Astrocyte (in vitro differentiated cells and primary cell): Measurements from ENCODE around the gene P2RX1.

Source experiments
- EZH2 ChIP-seq: IDR thresholded peaks from 2 replicates; pipeline ENCODE4 v1.6.1; 2012; ENCODE audit warnings: mild to moderate bottlenecking, low read length, inconsistent platforms; ENCODE audit not compliant: insufficient read depth
- TF ChIP-seq, protein P1 (sequence below): IDR thresholded peaks from 2 replicates; pipeline ENCODE4 v1.5.1; 2011; ENCODE audit warnings: low read depth, mild to moderate bottlenecking, inconsistent platforms, low read length, moderate library complexity; ENCODE audit not compliant: insufficient read depth

DNA sequence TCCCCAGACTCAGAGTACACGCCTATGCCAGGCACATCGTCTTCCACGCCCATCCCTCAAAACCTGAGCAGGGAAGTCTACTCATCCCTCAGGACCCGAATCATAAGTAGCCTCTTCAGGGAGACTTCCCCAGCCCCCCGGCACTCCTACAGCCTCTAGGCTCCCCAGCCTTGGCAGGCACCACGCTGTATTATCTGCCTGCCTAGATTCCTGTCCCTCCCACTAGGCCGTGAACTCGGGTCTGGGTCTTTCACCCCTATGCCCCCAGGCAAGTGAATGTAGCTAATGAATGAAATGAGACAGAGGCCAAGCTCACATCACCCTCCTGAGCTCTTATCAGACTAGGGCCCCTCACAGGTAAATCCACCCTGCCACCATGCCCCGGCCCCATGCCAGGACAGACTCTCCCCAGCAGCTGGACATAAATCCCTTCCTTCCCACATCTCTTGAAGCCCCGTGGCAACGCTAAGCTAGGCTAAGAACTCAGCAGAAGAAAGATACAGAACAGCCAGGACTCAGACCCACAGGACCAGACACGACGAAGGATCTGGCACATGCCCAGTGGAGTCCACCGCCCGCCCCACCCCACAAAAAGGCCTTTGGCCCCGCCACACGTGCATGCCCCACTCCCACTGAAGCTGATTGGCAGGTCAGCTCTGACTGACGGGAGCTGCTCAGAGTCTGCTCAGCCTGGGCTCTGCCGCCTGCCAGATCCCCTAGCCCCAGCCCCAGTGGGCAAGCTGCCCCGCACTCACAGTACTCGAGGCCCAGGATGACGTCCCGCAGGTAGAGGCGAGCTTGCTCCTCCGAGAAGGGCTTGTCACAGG lies 36.5 kb downstream of the P2RX1 start:
- TF ChIP-seq, protein P1, sequence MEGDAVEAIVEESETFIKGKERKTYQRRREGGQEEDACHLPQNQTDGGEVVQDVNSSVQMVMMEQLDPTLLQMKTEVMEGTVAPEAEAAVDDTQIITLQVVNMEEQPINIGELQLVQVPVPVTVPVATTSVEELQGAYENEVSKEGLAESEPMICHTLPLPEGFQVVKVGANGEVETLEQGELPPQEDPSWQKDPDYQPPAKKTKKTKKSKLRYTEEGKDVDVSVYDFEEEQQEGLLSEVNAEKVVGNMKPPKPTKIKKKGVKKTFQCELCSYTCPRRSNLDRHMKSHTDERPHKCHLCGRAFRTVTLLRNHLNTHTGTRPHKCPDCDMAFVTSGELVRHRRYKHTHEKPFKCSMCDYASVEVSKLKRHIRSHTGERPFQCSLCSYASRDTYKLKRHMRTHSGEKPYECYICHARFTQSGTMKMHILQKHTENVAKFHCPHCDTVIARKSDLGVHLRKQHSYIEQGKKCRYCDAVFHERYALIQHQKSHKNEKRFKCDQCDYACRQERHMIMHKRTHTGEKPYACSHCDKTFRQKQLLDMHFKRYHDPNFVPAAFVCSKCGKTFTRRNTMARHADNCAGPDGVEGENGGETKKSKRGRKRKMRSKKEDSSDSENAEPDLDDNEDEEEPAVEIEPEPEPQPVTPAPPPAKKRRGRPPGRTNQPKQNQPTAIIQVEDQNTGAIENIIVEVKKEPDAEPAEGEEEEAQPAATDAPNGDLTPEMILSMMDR: no peak
- no peak for TF ChIP-seq EZH2
